Left forelimb (tissue), 1 donor: ENCODE data around the gene ZNF568.
A peak's percentile ranks its signal among the peaks of the same experiment; 100 is the strongest.

ENCODE experiments used
- DNase-seq: peaks from one replicate; pipeline ENCODE4 v3.0.0-alpha.2; 2018; ENCODE audit warnings: low spot score

The ZNF568 gene

GRCh38 chr19:36999313-36999712 lies 83.2 kb downstream of the ZNF568 start:
- DNase-seq, result no peak

GRCh38 chr19:37007587-37008220 lies 91.6 kb downstream of the ZNF568 start:
- DNase-seq, result peak; percentile 86

GRCh38 chr19:37009871-37010270 lies 93.7 kb downstream of the ZNF568 start:
- no peak for DNase-seq

GRCh38 chr19:37012093-37012745 lies 96.1 kb downstream of the ZNF568 start:
- DNase-seq, result no peak

- no peak for DNase-seq
Observed at GRCh38 chr19:37014456-37014855, 98.3 kb downstream of the ZNF568 start.

GRCh38 chr19:37045140-37045539 lies 129.0 kb downstream of the ZNF568 start:
- no peak for DNase-seq
